T1000 (cell line): ENCODE results near the gene MCAM.

Experiments
- DNase-seq: peaks from one replicate; lab custom pipeline; 2025; ENCODE audit warnings: mixed read lengths; lab: John Stamatoyannopoulos, UW

MCAM gene

GRCh38 chr11:119316729-119317591, at the start of gene MCAM:
Gene MCAM, minus strand, starts transcription at chr11:119317130. Its CDS starts 29 bp downstream, at chr11:119317101.
- no peak for DNase-seq

- no peak for DNase-seq
Observed at GRCh38 chr11:119365071-119365591, 48.2 kb upstream of the MCAM start.

- peak; percentile 16 for DNase-seq
Observed at GRCh38 chr11:119363851-119364590, 47.1 kb upstream of the MCAM start.

GRCh38 chr11:119363081-119363850, 46.3 kb upstream of the MCAM start:
- DNase-seq, result no peak

- DNase-seq, result no peak
Observed at GRCh38 chr11:119362741-119363080, 45.8 kb upstream of the MCAM start.

GRCh38 chr11:119361941-119362725, 45.2 kb upstream of the MCAM start:
- DNase-seq, result no peak

GRCh38 chr11:119361056-119361787, 44.3 kb upstream of the MCAM start:
- peak; percentile 55 for DNase-seq

GRCh38 chr11:119359365-119360214, 42.7 kb upstream of the MCAM start:
- DNase-seq, result no peak

GRCh38 chr11:119357074-119357473, 40.1 kb upstream of the MCAM start:
- DNase-seq, result no peak

GRCh38 chr11:119356349-119357031, 39.6 kb upstream of the MCAM start:
- DNase-seq, result no peak

- no peak for DNase-seq
Observed at GRCh38 chr11:119355091-119355843, 38.3 kb upstream of the MCAM start.

- DNase-seq, result no peak
Observed at GRCh38 chr11:119352857-119353260, 35.9 kb upstream of the MCAM start.

GRCh38 chr11:119351232-119351631, 34.3 kb upstream of the MCAM start:
- DNase-seq, result no peak

- no peak for DNase-seq
Observed at GRCh38 chr11:119350302-119350701, 33.4 kb upstream of the MCAM start.

- no peak for DNase-seq
Observed at GRCh38 chr11:119347940-119348605, 31.1 kb upstream of the MCAM start.

- no peak for DNase-seq
Observed at GRCh38 chr11:119347242-119347641, 30.3 kb upstream of the MCAM start.

GRCh38 chr11:119346605-119347004, 29.7 kb upstream of the MCAM start, which contains the start of gene MFRP:
Gene MFRP, minus strand, starts transcription at chr11:119346705. Its CDS starts 192 bp downstream, at chr11:119346513.
- no peak for DNase-seq

- DNase-seq, result no peak
Observed at GRCh38 chr11:119345685-119346084, 28.8 kb upstream of the MCAM start.
